ENCODE data around the gene ASB18. TPM values are rescaled to one million over a fixed set of nuclear protein-coding genes. Genes with fewer than 3 reads are reported as not detected.

ASB18 gene
- total RNA-seq, 2 donors from 2014 or later: not detected

DNA sequence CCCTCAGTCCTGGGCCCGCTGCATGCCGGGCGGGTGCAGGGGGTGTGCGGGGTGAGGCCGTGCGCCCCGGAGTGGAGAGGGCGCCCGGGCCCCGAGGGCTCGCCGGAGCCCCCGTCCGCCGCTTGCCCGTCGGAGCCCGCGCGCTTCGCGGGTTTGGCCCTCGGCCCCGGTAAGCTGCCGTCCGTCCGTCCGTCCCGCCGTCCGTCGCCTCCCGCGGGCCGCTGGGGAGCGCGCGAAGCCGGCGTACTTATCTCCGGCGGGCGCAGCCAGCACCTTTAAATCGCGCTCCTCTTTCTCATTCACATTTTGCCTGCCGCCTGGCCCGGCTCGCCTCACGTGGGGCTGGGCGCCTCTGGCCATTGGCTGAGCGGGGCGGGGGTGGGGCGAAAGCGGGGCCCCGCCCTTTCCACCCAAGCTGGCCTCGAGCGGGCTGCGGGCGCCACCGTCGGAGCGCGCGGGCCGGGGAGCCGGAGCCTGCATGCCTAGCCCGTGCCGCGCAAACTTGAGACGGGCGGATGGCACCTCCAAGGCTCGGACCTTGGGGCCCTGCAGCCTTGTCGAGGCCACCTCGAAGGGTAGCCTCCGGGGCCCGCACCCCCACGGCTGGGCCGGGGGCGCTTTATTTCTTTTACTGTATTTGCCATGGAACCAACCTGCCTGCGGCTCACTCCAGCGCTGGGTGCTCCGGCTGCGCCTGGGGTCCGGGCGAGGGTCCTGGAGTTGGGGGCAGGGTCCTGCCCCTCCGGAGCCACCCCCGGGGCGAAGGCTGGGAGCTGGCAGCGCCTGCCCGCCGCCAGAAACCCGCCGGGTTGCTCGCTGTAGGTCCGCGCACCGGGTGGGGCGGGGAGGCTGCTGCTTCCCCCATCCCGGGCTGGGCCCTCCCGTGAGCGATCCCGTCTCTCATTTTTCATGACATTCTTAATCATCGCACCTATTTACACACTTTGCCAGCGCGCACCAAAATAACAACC lies 95.8 kb downstream of the ASB18 start, which contains the start of gene GBX2:
GBX2 (minus strand) TSS at position 277 of the 971 bp plus-strand sequence. CDS start 415 bp downstream, outside the sequence.
- no peak within 1 kb of the TSS for H3K4me3 Mint-ChIP-seq
- no peaks in the 10 kb centered on the region for H3K36me3 Mint-ChIP-seq
- H3K4me1 Mint-ChIP-seq (ENCODE audit: low read depth in 2 of 2): peaks cover 0 to 12% of the 10 kb centered on the region in 2 donors
- DNase-seq (ENCODE audit: low spot score) (no peak), ATAC-seq (peak in 1 of 2 donors; percentile 58)
- peak within 1 kb of the TSS in 1 of 2 donors; percentile 33 for H3K27ac Mint-ChIP-seq
- H3K27me3 Mint-ChIP-seq: peaks cover 30 to 51% of the 10 kb centered on the region in 2 donors
- no peaks in the 10 kb centered on the region for H3K9me3 Mint-ChIP-seq

DNA sequence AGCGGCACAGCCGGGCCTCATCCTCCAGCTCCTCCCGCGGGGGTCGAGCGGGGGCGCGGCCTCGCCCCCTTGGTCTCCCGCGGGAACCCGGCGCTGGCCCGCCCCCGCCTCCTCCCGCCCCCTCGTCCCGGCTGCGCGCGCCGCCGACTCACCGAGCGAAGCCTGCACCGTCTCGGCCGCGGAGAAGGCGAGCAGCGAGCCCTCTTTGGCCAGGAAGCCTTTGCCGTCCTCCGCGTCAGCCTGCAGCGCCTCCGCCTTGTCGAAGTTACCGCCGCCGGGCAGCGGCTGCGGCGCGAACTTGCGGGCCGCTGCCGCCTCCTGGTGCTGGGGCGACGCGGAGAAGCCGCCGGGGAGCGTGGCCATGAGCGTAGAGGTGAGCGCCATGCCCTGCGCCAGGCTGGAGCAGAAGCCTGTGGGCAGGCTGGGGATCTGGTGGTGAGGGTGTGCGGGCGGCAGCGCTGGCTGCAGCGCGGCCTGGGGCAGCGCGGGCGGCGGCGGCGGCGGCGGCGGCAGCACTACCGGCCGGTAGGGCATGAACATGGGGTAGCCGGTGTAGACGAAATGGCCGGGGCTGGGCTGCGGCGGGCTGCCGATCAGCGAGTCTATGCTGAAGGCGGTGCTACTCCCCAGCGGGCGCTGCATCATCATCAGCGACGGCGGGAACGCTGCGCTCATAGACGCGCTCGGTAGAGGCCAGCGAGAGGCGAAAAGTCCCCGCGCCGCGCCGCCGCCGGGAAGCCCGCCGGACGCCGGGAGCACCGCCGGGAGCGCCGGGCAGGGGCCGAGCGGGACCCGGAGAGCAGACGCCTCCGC lies 96.7 kb downstream of the ASB18 start:
- H3K4me3 Mint-ChIP-seq: no peak overlapping the region
- DNase-seq (ENCODE audit: low spot score) (no peak), ATAC-seq (peak in 1 of 2 donors; percentile 17)
- H3K4me1 Mint-ChIP-seq (ENCODE audit: low read depth in 2 of 2): peaks cover 0 to 12% of the 10 kb centered on the region in 2 donors
- H3K27ac Mint-ChIP-seq: no peak overlapping the region
- H3K36me3 Mint-ChIP-seq: no peaks in the 10 kb centered on the region
- peaks cover 30 to 51% of the 10 kb centered on the region in 2 donors for H3K27me3 Mint-ChIP-seq
- H3K9me3 Mint-ChIP-seq: no peaks in the 10 kb centered on the region

DNA sequence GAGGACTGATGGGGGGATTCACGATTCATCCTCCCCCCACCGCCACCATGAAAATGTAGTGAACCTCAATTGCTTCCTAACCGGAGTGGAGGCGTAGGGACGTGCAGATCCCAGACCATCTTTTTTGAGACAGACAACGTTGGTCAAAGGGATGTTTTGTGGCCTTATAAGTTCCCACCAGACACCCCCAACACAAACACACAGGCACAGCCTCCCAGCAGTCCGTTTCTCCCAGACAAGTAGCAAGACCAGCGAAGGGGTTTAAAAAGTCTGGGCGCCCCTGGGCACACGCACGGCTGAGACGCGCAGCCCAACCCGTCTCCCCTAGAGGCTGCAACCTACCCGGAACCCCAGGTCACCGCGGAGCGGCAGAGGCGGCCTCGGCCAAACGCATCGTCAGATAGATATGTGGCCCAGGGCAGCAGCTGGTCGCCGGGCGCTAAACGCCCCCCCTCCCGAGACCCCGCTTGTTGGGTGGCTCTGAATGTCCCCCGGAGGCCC lies 97.4 kb downstream of the ASB18 start:
- Mint-ChIP-seq H3K27ac (no peak overlapping the region), H3K9me3 (no peaks in the 10 kb centered on the region), H3K4me1 (ENCODE audit: low read depth in 2 of 2) (peaks cover 0 to 12% of the 10 kb centered on the region in 2 donors), H3K4me3 (peak overlapping the region; percentile 47), H3K27me3 (peaks cover 31 to 46% of the 10 kb centered on the region in 2 donors), H3K36me3 (no peaks in the 10 kb centered on the region)
- DNase-seq (ENCODE audit: low spot score) (no peak), ATAC-seq (no peak)

DNA sequence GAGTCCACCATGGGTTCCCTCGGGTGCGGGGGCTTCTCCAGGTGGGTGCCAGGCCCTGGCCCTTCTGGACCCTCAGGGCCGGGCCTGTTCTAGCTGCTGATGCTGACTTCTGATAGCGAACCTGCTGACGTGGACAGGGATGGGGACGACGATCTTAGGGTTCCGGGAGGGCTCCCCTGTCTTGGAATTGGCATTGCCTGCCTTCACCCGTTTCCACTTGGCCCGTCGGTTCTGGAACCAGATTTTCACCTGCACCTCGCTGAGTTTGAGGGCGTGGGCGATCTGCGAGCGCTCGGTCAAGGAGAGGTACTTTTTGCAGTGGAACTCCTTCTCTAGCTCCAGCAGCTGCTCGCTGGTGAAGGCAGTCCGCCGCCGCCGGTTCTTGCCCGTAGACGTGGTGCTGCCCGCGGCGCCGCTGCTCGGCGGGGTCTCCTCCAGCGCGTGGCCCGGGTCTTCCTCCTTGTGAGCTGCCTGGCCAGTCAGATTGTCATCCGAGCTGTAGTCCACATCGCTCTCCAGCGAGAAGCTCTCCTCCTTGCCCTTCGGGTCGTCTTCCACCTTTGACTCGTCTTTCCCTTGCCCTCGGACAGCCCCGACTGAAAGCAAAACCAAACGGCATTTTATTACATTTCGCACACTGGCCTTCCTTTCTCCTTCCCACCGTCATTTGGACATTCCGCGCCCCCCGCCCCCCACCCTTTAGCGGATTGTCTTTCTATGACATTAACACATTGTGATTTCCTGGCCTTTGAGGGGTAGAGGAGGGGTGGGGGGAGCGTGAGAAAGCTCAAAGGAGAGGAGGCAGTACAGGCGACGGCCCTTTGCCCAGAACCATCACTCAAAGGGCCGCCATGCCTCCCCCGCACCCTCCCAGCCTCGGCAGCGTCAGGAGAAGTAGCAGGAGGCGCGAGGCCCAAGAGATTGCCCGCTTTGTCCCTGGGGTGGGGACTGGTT lies 98.1 kb downstream of the ASB18 start:
- ATAC-seq (no peak), DNase-seq (ENCODE audit: low spot score) (no peak)
- H3K27ac Mint-ChIP-seq: no peak overlapping the region
- H3K4me1 Mint-ChIP-seq (ENCODE audit: low read depth in 2 of 2): peaks cover 0 to 12% of the 10 kb centered on the region in 2 donors
- peaks cover 39 to 43% of the 10 kb centered on the region in 2 donors for H3K27me3 Mint-ChIP-seq
- peak overlapping the region; percentile 47 for H3K4me3 Mint-ChIP-seq
- H3K36me3 Mint-ChIP-seq: no peaks in the 10 kb centered on the region
- H3K9me3 Mint-ChIP-seq: no peaks in the 10 kb centered on the region

DNA sequence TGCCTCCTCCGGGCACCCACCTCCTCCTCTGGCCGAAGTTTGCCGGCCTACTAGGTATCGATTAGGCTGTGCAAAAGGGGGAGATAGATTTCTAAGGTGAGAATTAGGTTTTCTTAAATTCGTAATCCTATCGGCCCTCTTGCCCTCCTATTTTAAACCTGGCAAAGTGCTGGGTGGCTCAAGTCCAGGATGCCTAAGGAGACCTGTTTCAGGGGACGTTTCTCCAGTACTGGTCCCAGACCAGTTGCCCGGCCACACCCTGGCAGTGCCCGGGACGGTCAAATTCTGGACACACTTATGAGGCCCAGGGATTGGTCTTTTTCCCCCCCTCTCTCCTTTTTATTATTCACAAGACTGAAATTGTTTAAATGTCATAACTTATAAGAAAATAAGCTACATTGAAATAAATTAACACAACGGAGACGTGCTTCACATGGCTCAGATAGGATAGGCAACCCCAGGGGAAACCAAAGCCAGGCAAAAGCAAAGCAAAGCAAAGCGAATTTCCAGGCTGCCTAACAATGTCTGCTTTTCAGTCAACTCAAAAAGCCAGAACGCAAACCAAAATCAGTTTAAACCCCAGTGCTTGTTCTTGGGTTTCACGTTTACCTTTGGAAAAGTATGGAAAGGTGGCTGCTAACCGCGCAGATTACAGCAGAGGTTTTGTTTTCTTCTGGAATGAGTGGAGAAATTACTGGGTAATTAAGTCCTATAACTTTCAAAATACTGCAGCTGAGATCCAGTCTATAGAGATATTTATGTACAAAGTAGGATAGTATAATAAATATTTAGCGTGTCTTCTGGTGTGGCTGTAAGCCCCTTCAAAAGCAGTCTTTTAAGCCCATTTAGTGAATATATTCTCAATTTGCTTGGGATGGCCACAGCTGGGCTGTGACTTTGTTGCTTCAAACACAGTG lies 99.0 kb downstream of the ASB18 start:
- H3K27me3 Mint-ChIP-seq: peaks cover 33 to 34% of the 10 kb centered on the region in 2 donors
- peaks cover 0 to 12% of the 10 kb centered on the region in 2 donors for H3K4me1 Mint-ChIP-seq (ENCODE audit: low read depth in 2 of 2)
- H3K4me3 Mint-ChIP-seq: no peak overlapping the region
- H3K9me3 Mint-ChIP-seq: no peaks in the 10 kb centered on the region
- no peak overlapping the region for H3K27ac Mint-ChIP-seq
- no peaks in the 10 kb centered on the region for H3K36me3 Mint-ChIP-seq
- ATAC-seq (no peak), DNase-seq (ENCODE audit: low spot score) (no peak)

DNA sequence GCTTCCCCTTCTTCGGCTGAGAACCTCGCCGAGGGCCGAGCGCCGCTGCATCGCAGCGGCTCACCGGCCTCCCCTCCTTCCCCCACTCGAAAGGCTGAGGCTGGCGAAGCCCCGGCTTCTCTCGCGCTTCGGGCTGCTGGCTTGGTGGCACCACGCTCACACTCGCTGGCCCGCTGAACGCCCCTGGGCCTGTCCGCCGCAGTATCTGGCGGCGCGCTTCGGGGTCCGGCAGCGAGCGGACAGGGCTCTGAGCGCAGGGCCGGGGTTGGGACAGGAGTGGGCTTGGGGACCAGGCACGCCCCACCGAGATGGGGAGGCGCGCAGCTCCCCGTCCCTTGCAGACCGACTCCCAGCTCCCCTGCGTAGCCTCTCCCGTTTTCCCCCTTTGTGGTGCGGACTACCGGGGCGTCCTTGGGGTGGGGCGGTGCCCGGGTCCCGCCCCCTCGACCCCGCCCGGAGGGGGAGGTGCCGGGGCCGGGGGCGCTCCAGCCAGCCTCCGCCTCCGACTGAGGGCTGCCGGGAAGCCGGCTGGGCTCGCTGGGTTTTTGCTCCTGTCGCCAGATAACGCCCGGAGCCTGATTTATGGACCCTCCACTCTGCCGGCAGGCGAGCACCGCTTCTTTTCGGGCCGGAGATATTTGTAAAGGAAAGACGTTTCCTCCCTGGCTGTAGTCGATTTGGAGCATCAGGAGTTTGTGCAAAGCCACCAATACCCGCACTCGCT lies 99.8 kb downstream of the ASB18 start:
- no peak for ATAC-seq
- Mint-ChIP-seq H3K4me1 (ENCODE audit: low read depth in 2 of 2) (peaks cover 0 to 10% of the 10 kb centered on the region in 2 donors), H3K27ac (no peak overlapping the region), H3K9me3 (no peaks in the 10 kb centered on the region), H3K36me3 (no peaks in the 10 kb centered on the region), H3K27me3 (peaks cover 25 to 28% of the 10 kb centered on the region in 2 donors), H3K4me3 (no peak overlapping the region)
- DNase-seq (ENCODE audit: low spot score): no peak

DNA sequence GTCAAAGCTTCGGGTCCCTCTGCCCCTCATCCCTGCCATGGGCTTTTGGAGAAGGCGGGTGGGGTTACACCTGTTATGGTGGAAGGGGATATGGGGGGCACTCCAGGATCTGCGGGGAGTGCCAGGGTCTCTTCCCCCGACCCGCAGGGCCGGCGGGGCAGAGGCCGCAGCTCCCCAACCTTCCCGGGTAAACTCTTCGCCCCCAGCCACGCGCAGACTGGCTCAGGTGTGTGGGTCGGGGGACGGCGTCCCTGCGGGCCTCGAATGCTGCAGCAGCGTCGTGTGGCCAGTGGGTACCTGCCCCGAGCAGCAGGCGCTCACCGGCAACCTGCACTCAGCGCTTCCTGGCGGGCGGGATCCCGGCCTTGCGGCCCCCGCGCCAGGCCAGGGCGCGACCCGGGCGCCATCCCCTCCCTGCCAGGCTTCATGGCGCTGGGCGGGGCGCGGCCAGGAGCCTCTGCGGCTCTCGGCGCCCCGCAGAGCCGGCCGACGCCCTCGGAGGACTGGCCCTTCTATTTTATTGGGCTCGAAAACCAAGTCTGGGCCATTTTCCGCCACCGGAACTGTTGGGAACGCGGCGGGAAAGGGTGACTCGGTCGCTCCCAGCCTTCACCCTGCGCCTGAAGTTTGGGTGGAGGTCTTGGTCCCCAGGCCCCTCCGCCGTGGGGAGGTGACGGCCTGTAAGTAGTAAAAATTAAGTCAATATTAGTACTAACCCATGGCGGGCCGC lies 100.6 kb downstream of the ASB18 start:
- no peak for ATAC-seq
- H3K4me3 Mint-ChIP-seq: no peak overlapping the region
- H3K9me3 Mint-ChIP-seq: no peaks in the 10 kb centered on the region
- peaks cover 21 to 28% of the 10 kb centered on the region in 2 donors for H3K27me3 Mint-ChIP-seq
- no peak for DNase-seq (ENCODE audit: low spot score)
- peaks cover 0 to 10% of the 10 kb centered on the region in 2 donors for H3K4me1 Mint-ChIP-seq (ENCODE audit: low read depth in 2 of 2)
- no peak overlapping the region for H3K27ac Mint-ChIP-seq
- H3K36me3 Mint-ChIP-seq: no peaks in the 10 kb centered on the region

DNA sequence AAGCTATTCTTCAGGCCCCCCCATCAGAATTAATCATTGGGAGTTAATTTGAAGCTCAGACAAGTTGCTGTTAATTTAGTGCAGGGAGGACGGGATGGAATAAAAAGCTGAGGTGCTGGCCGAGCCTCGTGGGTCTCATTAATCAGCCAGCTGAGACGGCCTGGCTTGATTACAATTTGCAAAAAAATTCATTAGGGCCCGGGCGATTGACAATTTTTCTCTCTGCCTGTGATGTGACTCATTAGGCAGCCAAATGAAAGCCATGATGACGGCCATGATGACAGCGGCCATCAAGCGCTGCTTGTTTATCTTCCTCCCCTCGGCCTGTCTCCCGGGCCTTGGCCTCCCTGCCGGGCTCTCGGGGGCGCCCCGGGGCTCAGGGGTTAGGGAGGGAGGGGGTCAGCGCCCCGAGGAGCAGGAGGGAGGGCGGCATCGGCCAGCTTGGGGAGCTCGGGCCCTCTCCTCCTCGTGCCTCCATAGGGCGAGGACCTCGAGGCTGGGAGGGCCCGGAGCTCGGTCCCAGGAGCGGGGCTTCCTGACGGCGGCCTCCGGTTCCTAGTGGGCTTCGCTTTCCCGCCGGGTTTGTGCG lies 101.2 kb downstream of the ASB18 start:
- H3K27ac Mint-ChIP-seq: no peak overlapping the region
- no peak overlapping the region for H3K4me3 Mint-ChIP-seq
- ATAC-seq (no peak), DNase-seq (ENCODE audit: low spot score) (no peak)
- H3K36me3 Mint-ChIP-seq: no peaks in the 10 kb centered on the region
- peaks cover 27 to 34% of the 10 kb centered on the region in 2 donors for H3K27me3 Mint-ChIP-seq
- H3K9me3 Mint-ChIP-seq: no peaks in the 10 kb centered on the region
- peaks cover 0 to 10% of the 10 kb centered on the region in 2 donors for H3K4me1 Mint-ChIP-seq (ENCODE audit: low read depth in 2 of 2)

DNA sequence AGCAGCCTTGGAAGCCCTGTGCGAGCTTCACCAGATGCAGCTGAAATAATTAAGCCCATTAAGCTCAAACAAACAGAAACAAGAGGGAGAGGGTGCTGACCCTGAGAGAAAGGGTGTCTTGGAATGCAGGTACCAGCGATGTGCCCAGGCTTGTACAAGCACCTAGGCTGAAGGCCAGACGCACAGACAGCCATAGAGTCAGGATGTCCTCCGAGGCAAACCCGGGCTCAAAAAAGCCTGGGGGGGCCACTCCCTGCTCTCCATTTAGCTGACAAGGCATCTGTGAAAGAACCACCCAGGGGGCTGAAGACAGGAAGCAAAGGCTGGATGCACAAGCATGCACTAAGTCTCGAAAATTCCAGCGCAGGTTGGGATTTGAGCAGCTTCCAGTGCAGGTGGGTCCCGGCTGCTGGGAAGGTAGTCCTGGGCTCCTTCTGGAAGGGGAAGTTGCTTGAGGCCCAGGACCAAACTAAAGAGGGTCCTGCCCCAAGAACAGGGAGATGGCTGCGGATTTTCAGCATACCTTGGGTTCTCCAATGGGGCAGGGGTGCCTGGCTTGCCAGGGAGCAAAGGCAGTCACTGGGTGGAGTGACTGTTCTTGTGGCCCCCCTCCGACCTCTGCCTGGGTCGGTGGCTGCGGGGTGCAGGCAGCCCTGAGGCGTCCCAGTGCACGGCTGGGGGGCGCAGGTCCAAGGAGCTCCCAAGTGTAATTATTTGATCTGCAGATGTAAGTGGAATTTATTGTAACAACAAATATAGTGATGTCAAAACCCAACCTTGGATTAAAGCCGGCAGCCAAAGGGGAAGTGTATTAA lies 102.0 kb downstream of the ASB18 start:
- Mint-ChIP-seq H3K36me3 (no peaks in the 10 kb centered on the region), H3K27ac (no peak overlapping the region), H3K9me3 (no peaks in the 10 kb centered on the region), H3K27me3 (peaks cover 35 to 41% of the 10 kb centered on the region in 2 donors), H3K4me3 (no peak overlapping the region), H3K4me1 (ENCODE audit: low read depth in 2 of 2) (peaks cover 0 to 10% of the 10 kb centered on the region in 2 donors)
- ATAC-seq (no peak), DNase-seq (ENCODE audit: low spot score) (no peak)

DNA sequence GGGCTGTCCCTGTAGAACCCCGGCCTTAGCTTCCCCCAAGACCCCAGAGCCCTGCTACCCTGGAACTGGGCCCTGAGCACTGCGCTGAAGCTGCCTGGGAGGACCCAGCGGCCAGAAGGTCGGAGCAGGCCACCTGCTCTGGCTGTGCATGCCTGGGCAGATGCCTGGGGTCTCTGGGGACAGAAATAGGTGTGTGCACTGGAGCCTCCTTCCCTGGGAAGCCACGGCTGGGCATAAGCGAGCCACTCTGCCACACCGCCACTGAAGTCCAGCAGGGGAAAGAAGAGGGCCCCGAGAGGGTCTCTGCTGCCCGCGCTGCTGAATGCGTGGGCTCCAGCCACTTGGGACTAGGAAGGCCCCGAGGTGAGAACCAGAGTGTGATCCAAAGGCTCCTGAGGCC lies 102.7 kb downstream of the ASB18 start:
- no peak for DNase-seq (ENCODE audit: low spot score)
- ATAC-seq: no peak
- H3K4me1 Mint-ChIP-seq (ENCODE audit: low read depth in 2 of 2): peaks cover 0 to 7% of the 10 kb centered on the region in 2 donors
- H3K4me3 Mint-ChIP-seq: no peak overlapping the region
- peaks cover 31 to 39% of the 10 kb centered on the region in 2 donors for H3K27me3 Mint-ChIP-seq
- H3K36me3 Mint-ChIP-seq: no peaks in the 10 kb centered on the region
- H3K9me3 Mint-ChIP-seq: no peaks in the 10 kb centered on the region
- no peak overlapping the region for H3K27ac Mint-ChIP-seq
